Coronary artery (tissue), 2 donors: ENCODE results near the gene VAPA.

Source experiments
- DNase-seq: peaks from one replicate; pipeline ENCODE4 v3.0.0-alpha.2; 2017; ENCODE audit warnings: low spot score
- H3K27ac ChIP-seq, 2 donors: fragments of 200-600 bp; sonication (generic); one replicate each; pipeline ENCODE4 v1.5.1; 2016 to 2019
- H3K4me3 ChIP-seq: fragments of 200-600 bp; sonication (generic); 2 replicates; pipeline ENCODE4 v1.5.1; 2016; ENCODE audit warnings: mild to moderate bottlenecking, moderate library complexity
- TF ChIP-seq, protein P1 (sequence below): fragments of 200-600 bp; sonication (generic); IDR thresholded peaks from one replicate; pipeline ENCODE4 v1.5.1; 2019; ENCODE audit warnings: antibody characterized with exemption

The VAPA gene

DNA sequence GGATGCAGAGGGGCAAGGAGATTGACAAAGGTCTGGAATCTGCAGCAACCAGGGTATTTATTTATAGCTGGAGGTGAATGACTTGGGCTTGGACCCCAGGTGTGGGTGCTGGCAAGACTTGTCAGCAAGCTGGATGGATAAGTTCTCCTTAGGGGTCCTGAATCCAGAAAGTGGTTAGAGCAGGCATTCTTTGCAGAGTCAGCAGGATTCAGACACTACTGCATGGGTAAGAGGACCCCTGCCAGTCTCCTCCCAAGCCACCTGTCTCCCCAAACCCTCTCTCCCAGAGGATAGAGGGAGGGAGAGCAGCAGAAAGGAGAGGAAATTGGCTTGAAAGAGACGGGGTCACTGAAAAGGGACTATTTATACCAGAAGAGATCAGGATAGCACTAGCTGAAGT is 89.5 kb downstream of the VAPA start:
- TF ChIP-seq, protein P1, sequence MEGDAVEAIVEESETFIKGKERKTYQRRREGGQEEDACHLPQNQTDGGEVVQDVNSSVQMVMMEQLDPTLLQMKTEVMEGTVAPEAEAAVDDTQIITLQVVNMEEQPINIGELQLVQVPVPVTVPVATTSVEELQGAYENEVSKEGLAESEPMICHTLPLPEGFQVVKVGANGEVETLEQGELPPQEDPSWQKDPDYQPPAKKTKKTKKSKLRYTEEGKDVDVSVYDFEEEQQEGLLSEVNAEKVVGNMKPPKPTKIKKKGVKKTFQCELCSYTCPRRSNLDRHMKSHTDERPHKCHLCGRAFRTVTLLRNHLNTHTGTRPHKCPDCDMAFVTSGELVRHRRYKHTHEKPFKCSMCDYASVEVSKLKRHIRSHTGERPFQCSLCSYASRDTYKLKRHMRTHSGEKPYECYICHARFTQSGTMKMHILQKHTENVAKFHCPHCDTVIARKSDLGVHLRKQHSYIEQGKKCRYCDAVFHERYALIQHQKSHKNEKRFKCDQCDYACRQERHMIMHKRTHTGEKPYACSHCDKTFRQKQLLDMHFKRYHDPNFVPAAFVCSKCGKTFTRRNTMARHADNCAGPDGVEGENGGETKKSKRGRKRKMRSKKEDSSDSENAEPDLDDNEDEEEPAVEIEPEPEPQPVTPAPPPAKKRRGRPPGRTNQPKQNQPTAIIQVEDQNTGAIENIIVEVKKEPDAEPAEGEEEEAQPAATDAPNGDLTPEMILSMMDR, result no peak
- DNase-seq, result no peak
- Histone ChIP-seq H3K27ac (no peak overlapping the region), H3K4me3 (no peak overlapping the region)

DNA sequence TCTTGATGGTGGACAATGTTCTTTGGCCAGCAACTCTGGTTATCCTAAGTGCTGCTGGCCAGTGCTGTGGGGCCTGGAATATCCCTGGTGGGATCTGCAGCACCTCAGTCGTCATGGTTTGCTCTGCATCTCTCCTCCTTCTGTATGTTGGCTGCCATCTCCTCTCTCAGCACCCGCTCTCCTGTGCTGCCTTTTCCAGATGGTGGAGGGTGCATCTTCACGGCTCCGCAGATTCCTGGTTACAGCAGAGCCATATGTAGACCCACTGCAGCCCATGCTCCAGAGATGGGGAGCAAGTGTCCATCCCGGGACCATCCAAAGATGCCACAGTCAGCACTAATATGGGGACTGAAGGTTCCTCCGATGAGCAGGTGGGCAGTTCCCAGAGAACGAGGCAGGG is 90.0 kb downstream of the VAPA start:
- Histone ChIP-seq H3K27ac (no peak overlapping the region), H3K4me3 (no peak overlapping the region)
- no peak for DNase-seq
- TF ChIP-seq, protein P1, result no peak

DNA sequence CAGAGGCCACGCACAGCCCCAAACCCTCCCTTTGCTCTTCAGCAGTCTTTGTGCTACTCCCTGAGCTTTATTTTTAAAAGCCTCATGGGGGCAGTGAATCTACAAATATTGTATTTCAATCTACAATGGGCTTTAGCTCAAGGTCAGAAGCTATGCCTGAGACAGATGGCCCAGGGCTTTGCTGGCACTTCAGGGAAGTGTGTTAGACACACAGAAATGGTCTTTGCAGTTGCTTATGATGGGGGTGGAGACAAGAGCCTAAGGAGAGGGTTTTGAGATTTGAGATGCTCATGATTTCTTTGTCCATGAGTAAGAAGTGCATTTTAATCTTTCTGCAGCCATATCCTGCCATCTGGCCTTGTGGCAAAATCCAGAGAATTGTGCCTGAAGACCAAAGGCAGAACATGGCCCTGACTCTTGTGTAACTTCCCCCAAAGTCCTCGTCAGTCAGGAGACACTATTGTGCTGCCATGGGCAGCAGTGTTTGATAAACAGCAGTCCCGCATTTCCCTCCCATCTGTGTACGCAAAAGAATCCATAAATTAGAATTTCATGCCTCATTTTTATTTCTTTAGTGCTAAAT is 92.6 kb downstream of the VAPA start:
- Histone ChIP-seq H3K4me3 (no peak overlapping the region), H3K27ac (no peak overlapping the region)
- DNase-seq, result no peak
- TF ChIP-seq, protein P1, result no peak

DNA sequence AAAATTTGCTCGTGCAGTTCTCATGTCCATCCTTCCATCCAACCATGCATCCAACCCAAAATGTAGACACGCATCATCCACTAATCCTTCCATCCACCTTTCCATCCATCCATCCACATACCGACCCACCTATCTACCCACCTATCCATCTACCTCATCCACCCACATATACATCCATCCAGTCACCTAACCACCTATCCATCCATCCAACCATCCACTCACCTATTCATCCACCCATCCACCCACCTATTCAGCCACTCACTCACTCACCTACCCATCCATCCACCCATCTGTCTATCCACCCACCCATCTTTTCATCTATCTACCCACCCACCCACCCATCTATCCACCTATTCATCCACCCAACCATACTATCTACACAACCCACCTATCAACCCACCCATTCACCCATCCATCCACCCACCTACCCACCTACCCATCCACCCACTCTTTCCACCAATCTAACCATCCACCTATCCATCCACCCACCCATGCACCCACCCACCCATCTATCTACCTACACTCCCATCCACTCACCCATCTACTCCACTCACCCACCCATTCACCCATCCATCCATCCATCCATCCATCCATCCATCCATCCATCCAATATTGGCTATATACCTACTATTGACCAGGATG is 94.3 kb downstream of the VAPA start:
- Histone ChIP-seq H3K27ac (no peak overlapping the region), H3K4me3 (no peak overlapping the region)
- DNase-seq, result no peak
- TF ChIP-seq, protein P1, result no peak
